ENCODE measurements around the gene RASL12. TPM values are rescaled to one million over a fixed set of nuclear protein-coding genes. Genes with fewer than 3 reads are reported as not detected.

RASL12 gene
- total RNA-seq, 1 experiment from 2014 or later: 0.12 TPM

DNA sequence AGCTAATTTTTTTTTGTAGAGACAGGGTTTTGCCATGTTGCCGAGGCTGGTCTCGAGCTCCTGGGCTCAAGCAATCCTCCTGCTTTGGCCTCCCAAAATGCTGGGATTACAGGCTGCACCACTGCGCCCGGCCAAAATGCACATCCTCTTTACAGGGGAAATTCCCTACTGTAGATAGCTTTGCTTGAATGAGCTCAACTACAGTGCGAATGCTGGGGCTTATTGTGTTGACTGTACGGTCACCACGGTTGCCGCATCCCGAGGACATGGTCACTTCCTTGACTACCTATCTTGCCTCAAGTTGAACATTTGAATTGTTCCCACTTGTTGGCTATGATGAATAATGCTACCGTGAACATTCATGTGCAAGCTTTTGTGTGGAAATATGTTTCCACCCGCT lies 33.1 kb downstream of the RASL12 start:
- Mint-ChIP-seq H3K36me3 (ENCODE audit: insufficient read depth, unreplicated experiment) (no peaks in the 10 kb centered on the region), H3K9me3 (ENCODE audit: low read depth, unreplicated experiment) (no peaks in the 10 kb centered on the region), H3K27me3 (ENCODE audit: unreplicated experiment) (peaks cover 13% of the 10 kb centered on the region), H3K4me3 (ENCODE audit: low read depth, unreplicated experiment) (no peak overlapping the region), H3K4me1 (ENCODE audit: low read depth, unreplicated experiment) (peaks cover 9% of the 10 kb centered on the region), H3K27ac (ENCODE audit: unreplicated experiment) (no peak overlapping the region)
- CTCF ChIA-PET: interaction anchor here (0.6 to 2.7 kb wide), 5 partner anchors 16 to 333 kb away, joined by 3 to 9 read pairs (median 6); no protein-coding TSS in a partner anchor
- DNase-seq: no peak
- no TSS peak for BruUV-seq (replicated peaks)
- intact Hi-C loops (cut with micrococcal nuclease; ENCODE audit: unreplicated experiment): loop anchor here (10.0 kb wide), 1 partner anchor 260 kb away; the partner anchor contains the start of gene RNU5A-1
- TF ChIP-seq CTCF (IDR thresholded peaks at IDR 0.05; ENCODE audit: unreplicated experiment): no peak

DNA sequence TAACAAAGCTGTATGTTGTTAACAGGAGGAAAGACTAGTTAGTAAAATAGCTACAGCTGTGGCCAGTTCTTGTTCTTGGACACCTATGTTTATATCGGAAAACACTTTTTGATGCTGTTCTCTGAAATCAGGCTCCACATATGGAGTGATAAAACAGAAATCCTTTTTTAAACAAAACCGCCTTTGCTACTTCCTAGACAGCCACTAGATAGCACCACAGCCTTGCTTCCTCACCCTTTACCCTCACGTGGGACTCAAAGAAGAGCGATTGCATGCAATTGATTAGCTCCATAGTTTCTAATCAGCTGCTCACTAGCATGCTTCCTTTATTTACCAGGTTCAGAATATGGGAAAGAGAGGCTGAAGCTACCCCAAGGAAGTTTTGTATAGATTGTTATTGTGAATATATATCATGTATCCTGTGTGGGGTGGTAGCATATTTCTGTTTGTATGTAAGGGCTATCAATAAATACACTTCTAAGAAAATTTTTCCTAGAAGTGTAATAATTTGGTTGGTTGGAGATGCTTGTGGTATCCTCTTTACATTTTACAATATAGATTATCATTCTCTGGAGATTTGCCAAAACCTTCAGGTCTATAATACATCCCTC lies 34.0 kb downstream of the RASL12 start:
- CTCF ChIA-PET: interaction anchor here (0.6 to 2.7 kb wide), 10 partner anchors 11 to 646 kb away, joined by 3 to 9 read pairs (median 4); partner anchors contain the start of genes SLC51B and TRIP4
- no TSS peak for BruUV-seq (replicated peaks)
- Mint-ChIP-seq H3K4me3 (ENCODE audit: low read depth, unreplicated experiment) (no peak overlapping the region), H3K36me3 (ENCODE audit: insufficient read depth, unreplicated experiment) (peaks cover 8% of the 10 kb centered on the region), H3K27ac (ENCODE audit: unreplicated experiment) (no peak overlapping the region), H3K9me3 (ENCODE audit: low read depth, unreplicated experiment) (no peaks in the 10 kb centered on the region), H3K27me3 (ENCODE audit: unreplicated experiment) (peaks cover 13% of the 10 kb centered on the region), H3K4me1 (ENCODE audit: low read depth, unreplicated experiment) (peaks cover 9% of the 10 kb centered on the region)
- DNase-seq: no peak
- intact Hi-C loops (cut with micrococcal nuclease; ENCODE audit: unreplicated experiment): loop anchor here (2.0 to 10.0 kb wide), 2 partner anchors 45 to 261 kb away; partner anchors contain the start of gene RNU5A-1
- peak; percentile 19 for TF ChIP-seq CTCF (IDR thresholded peaks at IDR 0.05; ENCODE audit: unreplicated experiment)

GRCh38 chr15:65032801-65033537 lies 34.8 kb downstream of the RASL12 start:
- intact Hi-C loops (cut with micrococcal nuclease; ENCODE audit: unreplicated experiment): loop anchor here (2.0 to 10.0 kb wide), 2 partner anchors 46 to 262 kb away; partner anchors contain the start of gene RNU5A-1
- peaks cover 16% of the 10 kb centered on the region for H3K36me3 Mint-ChIP-seq (ENCODE audit: insufficient read depth, unreplicated experiment)
- CTCF ChIA-PET: interaction anchor here (0.7 to 2.7 kb wide), 7 partner anchors 12 to 645 kb away, joined by 3 to 8 read pairs (median 3); partner anchors contain the start of genes SLC51B and TRIP4
- no peak overlapping the region for H3K4me3 Mint-ChIP-seq (ENCODE audit: low read depth, unreplicated experiment)
- H3K4me1 Mint-ChIP-seq (ENCODE audit: low read depth, unreplicated experiment): peaks cover 17% of the 10 kb centered on the region
- no peaks in the 10 kb centered on the region for H3K9me3 Mint-ChIP-seq (ENCODE audit: low read depth, unreplicated experiment)
- no peak overlapping the region for H3K27ac Mint-ChIP-seq (ENCODE audit: unreplicated experiment)
- peaks cover 13% of the 10 kb centered on the region for H3K27me3 Mint-ChIP-seq (ENCODE audit: unreplicated experiment)
- TF ChIP-seq CTCF (IDR thresholded peaks at IDR 0.05; ENCODE audit: unreplicated experiment): peak; percentile 51
- no TSS peak for BruUV-seq (replicated peaks)
- DNase-seq: peak; percentile 73

DNA sequence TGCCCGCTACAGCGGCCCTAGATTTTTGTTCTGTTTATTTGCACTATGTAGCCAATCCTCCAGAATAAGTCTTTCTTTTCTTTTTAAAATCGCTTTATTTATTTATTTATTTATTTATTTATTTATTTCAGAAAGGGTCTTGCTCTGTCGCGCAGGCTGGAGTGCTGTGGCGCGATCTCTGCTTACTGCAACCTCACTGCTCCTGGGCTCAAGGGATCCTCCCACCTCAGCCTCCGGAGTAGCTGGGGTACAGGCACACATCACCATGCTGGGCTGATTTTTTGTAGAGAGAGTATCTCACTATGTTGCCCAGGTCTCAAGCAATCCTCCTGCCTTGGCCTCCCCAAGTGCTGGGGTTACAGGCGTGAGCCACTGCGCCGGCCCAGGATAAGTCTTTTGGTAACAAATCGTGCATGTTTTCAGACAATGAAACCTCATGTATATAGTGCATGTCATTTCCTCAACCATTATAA lies 38.0 kb downstream of the RASL12 start:
- CTCF ChIA-PET: no interaction called here
- H3K36me3 Mint-ChIP-seq (ENCODE audit: insufficient read depth, unreplicated experiment): peaks cover 20% of the 10 kb centered on the region
- no peak for TF ChIP-seq CTCF (IDR thresholded peaks at IDR 0.05; ENCODE audit: unreplicated experiment)
- peaks cover 19% of the 10 kb centered on the region for H3K4me1 Mint-ChIP-seq (ENCODE audit: low read depth, unreplicated experiment)
- BruUV-seq (replicated peaks): no TSS peak
- intact Hi-C loops (cut with micrococcal nuclease; ENCODE audit: unreplicated experiment): loop anchor here (10.0 kb wide), 1 partner anchor 265 kb away; the partner anchor contains the start of gene RNU5A-1
- no peaks in the 10 kb centered on the region for H3K9me3 Mint-ChIP-seq (ENCODE audit: low read depth, unreplicated experiment)
- no peak for DNase-seq
- H3K27me3 Mint-ChIP-seq (ENCODE audit: unreplicated experiment): peaks cover 13% of the 10 kb centered on the region
- no peak overlapping the region for H3K27ac Mint-ChIP-seq (ENCODE audit: unreplicated experiment)
- H3K4me3 Mint-ChIP-seq (ENCODE audit: low read depth, unreplicated experiment): peak overlapping the region; percentile 79

Measured in Calu3 (cell line).